Fibroblast of the aortic adventitia (primary cell): ENCODE data around the gene OXLD1. TPM values are rescaled to one million over a fixed set of nuclear protein-coding genes. Genes with fewer than 3 reads are reported as not detected.

Experiments
- DNase-seq: peaks from one replicate; pipeline ENCODE4 v3.0.0-alpha.2; 2010; ENCODE audit warnings: low read depth
- H3K4me3 ChIP-seq: 2 replicates; pipeline ENCODE4 v1.5.1; 2011; ENCODE audit warnings: low read depth, mild to moderate bottlenecking, control low read depth, low read length, moderate library complexity
- CTCF ChIP-seq: IDR thresholded peaks from 2 replicates; pipeline ENCODE4 v1.5.1; 2011; ENCODE audit warnings: mild to moderate bottlenecking, low read length, control low read depth, inconsistent platforms; ENCODE audit not compliant: insufficient read depth
- small RNA-seq: library from RNA; depleted of rRNA; stranded (forward); fragments of <200 nt; gene quantifications from one replicate; pipeline ENCODE3, GENCODE V24; 2012
- total RNA-seq: library from RNA; depleted of rRNA; stranded (reverse); fragments of >200 nt; gene quantifications from 2 replicates; pipeline ENCODE4 v1.2.3, GENCODE V29; 2012; ENCODE audit warnings: low replicate concordance

OXLD1 gene
- total RNA-seq, 1 donor: 20.7 TPM

GRCh38 chr17:81615401-81615930, 50.9 kb downstream of the OXLD1 start:
- no peak for DNase-seq
- H3K4me3 ChIP-seq: no peak overlapping the region
- no peak for TF ChIP-seq CTCF

Small RNA genes within 50 kb of the gene (small RNA-seq; reads per million reads assigned to genes)
- not detected for gene MIR6786

Other genes starting within 250 kb of the OXLD1 start
- gene ACTG1, start 153.8 kb downstream of the OXLD1 start, total RNA-seq: 3,211 and 6,650 TPM in 2 replicates
- 1.3 and 1.8 TPM in 2 replicates for gene FSCN2, start 138.2 kb downstream of the OXLD1 start, total RNA-seq
- 31.7 and 32.4 TPM in 2 replicates for gene FAAP100, start 114.3 kb downstream of the OXLD1 start, total RNA-seq
- gene NPLOC4, start 29.5 kb downstream of the OXLD1 start, total RNA-seq: 34.4 and 60.3 TPM in 2 replicates
- gene TSPAN10, start 29.4 kb downstream of the OXLD1 start, total RNA-seq: 2.7 and 4.5 TPM in 2 replicates
- gene PDE6G, start 10.1 kb downstream of the OXLD1 start, total RNA-seq: 0.63 TPM in 1 of 2 replicates, not detected in the other
- 7.0 and 12.0 TPM in 2 replicates for gene CCDC137, start 132 bp upstream of the OXLD1 start, total RNA-seq
- gene ARL16, start 17.2 kb upstream of the OXLD1 start, total RNA-seq: 21.3 and 26.4 TPM in 2 replicates
- gene HGS, start 17.4 kb upstream of the OXLD1 start, total RNA-seq: 89.0 and 94.7 TPM in 2 replicates
- gene MRPL12, start 36.8 kb upstream of the OXLD1 start, total RNA-seq: 19.2 and 23.7 TPM in 2 replicates
- 4.1 and 19.3 TPM in 2 replicates for gene SLC25A10, start 45.7 kb upstream of the OXLD1 start, total RNA-seq
- not detected in 2 replicates for gene GCGR, start 137.5 kb upstream of the OXLD1 start, total RNA-seq
- 130 and 195 TPM in 2 replicates for gene MCRIP1, start 166.7 kb upstream of the OXLD1 start, total RNA-seq
- gene PPP1R27, start 168.4 kb upstream of the OXLD1 start, total RNA-seq: not detected in 2 replicates
- 763 and 1,500 TPM in 2 replicates for gene P4HB, start 193.9 kb upstream of the OXLD1 start, total RNA-seq
- gene ARHGDIA, start 204.7 kb upstream of the OXLD1 start, total RNA-seq: 95.1 and 149 TPM in 2 replicates
- 43.6 and 77.3 TPM in 2 replicates for gene ALYREF, start 225.0 kb upstream of the OXLD1 start, total RNA-seq
- gene ANAPC11, start 225.1 kb upstream of the OXLD1 start, total RNA-seq: 172 and 178 TPM in 2 replicates
- 1.3 and 1.4 TPM in 2 replicates for gene NPB, start 235.6 kb upstream of the OXLD1 start, total RNA-seq
- gene PCYT2, start 244.8 kb upstream of the OXLD1 start, total RNA-seq: 20.3 and 36.7 TPM in 2 replicates